ENCODE data around the gene CD83.

CD83 gene

DNA sequence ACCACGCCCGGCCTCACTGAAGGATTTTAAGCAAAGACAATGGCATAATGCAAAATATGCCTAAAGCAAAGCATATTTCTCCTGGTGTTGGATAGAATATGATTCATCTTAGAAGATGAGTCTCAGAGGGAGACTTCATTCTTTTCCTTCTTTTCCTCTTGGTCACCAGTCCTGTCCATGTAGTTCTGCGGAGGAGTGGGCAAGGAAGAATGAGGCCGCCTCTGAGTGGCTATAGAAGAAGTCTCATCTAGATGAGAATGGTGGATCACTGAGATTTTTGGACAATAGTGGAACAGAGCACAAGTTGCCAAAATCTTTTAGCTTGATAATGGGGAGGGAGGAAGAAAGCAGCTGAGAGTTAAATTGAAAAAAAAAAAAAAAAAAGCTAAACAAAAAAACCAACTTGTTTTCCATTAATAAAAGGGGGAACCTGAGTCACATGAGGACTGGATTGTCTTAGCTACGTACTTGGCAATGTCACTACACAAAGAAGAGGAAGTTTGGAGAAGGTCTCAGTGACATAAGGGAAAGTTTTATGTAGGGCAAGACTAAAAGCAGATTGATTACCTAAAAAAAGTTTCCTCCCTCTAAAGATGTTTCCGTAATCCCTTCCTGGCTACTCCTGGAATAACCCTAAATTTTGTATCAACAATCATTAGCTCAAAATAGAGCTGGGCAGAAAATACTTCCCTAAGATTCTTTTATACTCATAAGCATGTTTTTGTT, 6.0 kb downstream of the CD83 start:
- DNase-seq (ENCODE audit: low spot score) = no peak
- no peak for FAIRE-seq

DNA sequence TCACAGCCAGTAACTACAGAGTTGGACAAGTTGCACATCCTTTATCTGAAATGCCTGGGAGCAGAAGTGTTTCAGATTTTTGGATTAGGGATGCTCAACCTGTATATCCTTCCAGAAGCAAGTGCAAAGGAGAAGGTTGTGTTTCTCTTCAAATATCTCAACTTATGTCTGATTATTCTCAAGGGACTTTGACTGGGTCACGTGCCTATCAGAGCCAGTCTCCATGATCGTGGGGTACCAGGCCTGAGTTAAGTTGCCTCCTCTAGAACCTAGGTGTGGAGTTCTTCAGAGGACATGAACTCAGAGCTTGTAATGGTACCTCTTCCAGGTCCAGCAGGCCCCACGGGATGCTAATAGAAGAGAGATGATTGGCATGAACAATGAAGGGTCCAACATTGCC, 7.8 kb downstream of the CD83 start:
- DNase-seq (ENCODE audit: low spot score) (no peak), FAIRE-seq (no peak)

DNA sequence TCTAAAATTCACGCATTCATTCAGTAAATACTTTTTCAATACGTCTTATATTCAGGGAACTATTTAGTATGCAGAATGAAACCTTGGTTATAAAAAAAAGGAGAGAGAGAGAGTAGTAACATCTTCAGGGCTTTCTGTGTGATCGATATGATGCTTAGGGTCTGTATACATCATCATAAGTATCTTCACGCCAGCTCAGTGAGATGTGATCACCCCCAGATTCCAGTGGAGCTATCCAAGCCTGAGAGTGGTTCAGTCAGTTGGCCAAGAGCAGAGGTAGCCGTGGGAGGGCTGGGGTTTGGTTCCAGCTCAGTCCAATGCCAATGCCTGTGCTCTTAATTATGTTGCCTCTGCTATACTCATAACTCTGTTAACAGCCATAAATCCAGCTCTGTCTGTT, 8.6 kb downstream of the CD83 start:
- FAIRE-seq = no peak
- no peak for DNase-seq (ENCODE audit: low spot score)

DNA sequence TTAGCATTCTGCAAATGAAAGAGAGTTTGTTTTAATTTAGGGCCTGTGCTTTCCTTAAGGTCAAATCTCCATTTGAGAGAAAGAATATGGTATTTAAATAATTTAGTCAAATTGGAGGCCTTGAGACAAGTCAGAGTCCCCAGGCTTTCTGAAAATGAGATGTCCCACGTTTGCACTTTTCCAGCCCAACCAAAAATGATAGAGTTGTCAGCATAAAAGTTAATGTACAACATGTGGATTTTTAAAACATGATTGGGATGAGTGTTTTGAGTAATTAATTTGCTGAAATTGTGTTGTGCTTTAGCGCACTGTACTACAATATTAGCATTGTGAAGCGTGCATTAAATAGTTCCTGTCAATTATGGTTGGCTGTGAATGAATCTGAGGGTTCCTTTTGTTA, 10.0 kb downstream of the CD83 start:
- no peak for FAIRE-seq
- no peak for DNase-seq (ENCODE audit: low spot score)

DNA sequence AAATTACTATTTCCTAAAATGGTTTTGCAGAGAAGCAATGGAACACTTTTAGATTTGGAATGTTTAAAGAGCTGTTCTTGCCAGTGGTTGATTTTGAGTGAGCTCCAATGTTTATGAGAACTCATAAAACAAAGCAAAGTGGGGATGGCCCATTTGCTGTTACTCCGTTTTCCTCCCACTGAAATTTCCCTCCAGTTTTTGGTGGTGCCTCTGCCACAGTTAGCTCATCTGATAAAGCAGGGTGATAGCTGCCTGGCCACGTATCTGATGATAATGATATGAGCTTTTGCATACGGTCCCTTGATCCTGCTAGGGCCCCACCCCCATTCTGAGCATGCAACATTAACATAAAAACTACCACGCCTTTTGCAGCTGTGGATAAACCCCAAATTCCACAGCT, 10.4 kb downstream of the CD83 start:
- DNase-seq (ENCODE audit: low spot score) = no peak
- FAIRE-seq = no peak

DNA sequence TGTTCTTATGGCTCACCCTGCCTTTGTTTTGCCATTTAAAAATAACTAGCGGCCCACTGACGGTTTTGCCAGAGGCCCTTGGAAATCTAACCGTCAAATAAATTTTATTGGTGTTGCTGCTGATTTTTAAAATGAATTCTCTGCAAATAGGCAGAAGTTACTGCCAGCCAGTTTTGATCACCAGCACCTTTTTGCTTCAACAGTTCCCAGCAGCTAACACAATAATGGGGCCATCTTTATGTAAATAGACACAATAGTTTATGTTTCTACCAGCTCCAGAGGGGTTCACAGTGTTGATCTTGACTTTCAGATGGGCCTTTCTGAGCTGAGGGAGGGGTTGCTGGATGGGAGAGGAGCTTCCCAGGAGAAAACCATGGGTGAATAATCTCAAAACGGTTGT, 11.2 kb downstream of the CD83 start:
- FAIRE-seq (no peak), DNase-seq (ENCODE audit: low spot score) (no peak)

DNA sequence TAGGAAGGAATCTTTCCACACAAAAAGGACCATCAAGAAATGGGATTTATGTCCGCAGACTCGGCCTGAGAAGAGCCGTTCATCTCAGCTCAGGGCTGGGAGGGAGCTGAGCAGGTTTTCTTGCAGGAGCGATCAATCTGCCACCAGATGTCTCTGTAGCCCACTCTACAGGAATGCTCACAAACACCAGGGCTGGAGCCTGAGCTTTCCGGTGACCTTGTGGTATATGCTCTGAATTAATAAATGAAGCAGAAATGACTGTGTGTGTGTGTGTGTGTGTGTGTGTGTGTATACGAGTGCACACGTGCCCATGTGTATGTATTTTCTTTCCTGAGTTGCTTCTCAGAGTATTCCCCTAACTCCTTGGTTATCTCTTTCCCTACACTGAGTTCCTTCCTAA, 12.0 kb downstream of the CD83 start:
- peak; percentile 26 for DNase-seq (ENCODE audit: low spot score)
- no peak for FAIRE-seq

DNA sequence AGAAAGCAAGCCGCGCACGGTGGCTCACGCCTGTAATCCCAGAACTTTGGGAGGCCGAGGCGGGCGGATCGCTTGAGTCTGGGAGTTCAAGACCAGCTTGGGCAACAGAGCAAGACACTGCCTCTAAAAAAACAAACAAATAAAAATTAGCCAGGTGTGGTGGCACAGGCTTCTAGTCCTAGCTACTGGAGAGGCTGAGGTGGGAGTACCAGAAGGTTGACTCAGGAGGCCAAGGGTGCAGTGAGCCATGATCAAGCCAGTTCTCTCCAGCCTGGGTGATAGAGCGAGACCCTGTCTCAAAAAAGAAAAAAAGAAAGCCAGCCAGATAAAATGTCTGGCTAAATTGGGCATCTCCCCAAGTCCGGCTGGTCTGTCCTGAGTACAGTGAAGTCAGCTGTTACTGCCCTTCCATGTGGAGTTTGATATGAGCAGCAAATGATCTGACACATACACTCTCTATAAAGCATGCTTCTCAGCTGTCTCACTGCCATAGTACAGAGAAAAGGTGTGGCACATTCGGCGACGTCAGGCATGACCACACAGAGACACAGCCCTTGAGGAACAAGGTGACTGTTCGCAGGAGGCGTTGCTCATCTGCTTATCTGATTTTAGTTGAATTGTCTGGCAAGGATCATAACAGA, 13.0 kb downstream of the CD83 start:
- FAIRE-seq (no peak), DNase-seq (ENCODE audit: low spot score) (peak; percentile 11)

DNA sequence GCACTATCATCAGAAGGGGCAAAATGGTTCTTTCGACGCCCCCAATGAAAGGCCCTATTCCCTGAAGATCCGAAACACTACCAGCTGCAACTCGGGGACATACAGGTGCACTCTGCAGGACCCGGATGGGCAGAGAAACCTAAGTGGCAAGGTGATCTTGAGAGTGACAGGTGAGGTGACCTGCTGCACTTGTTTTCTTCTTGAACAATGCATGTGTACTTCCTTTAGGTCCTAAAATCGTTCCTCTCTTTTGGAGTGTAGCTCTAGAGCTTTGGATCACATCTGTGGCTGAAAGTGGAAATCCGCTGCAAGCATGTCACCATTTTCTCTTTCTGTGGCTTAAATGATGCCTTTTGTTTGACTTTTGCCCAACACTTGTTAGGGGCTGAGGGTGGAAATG, 14.0 kb downstream of the CD83 start:
- DNase-seq (ENCODE audit: low spot score) (no peak), FAIRE-seq (no peak)

DNA sequence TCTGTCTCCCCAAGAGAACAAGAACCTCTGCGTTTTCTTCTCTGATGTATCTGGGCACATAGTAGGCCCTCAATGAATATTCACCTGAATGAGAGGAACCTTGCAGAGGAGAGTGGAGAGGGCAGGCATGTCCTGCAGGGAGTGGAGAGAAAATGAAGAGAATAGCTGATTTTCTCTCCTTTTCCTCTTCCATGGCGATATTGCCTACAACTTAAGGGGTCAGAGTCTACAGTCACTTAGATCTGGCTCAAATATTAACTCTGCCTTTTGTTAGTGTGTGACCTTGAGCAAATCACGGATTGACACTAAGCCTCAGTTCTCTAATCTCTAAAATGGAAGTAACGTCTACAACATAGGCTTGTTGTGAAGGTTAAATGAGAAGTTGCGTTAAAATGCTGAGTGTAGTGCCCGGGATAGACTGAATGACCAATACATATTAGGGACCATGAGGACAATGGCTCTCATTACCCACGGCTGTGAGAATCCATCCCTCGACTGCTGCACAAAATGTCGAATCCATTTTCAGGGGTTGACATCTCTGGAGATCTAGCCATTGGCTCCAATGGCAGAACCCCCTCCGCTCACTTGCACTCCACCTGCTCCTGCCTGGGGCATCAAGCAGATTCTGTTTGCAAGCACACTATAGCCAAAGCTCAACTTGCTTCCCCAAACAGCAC, 14.8 kb downstream of the CD83 start:
- no peak for FAIRE-seq
- DNase-seq (ENCODE audit: low spot score) = no peak

DNA sequence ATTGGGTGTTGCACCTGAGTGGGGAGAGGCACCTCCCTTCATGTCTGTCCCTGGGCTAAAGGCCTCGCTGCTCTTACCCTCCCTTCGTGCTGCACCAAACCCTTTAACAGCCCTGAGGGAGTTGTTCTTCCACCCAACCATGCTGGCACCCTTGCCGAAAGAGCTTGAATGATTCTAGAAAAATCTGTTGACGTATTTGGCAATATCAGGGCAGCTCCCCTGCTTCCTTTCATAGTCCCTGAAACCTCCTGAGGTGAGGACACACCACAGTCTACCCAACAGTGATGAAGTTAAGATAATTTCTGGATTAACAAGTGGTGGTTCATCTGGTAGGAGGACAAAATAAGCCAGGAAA, 15.3 kb downstream of the CD83 start:
- FAIRE-seq = no peak
- no peak for DNase-seq (ENCODE audit: low spot score)

DNA sequence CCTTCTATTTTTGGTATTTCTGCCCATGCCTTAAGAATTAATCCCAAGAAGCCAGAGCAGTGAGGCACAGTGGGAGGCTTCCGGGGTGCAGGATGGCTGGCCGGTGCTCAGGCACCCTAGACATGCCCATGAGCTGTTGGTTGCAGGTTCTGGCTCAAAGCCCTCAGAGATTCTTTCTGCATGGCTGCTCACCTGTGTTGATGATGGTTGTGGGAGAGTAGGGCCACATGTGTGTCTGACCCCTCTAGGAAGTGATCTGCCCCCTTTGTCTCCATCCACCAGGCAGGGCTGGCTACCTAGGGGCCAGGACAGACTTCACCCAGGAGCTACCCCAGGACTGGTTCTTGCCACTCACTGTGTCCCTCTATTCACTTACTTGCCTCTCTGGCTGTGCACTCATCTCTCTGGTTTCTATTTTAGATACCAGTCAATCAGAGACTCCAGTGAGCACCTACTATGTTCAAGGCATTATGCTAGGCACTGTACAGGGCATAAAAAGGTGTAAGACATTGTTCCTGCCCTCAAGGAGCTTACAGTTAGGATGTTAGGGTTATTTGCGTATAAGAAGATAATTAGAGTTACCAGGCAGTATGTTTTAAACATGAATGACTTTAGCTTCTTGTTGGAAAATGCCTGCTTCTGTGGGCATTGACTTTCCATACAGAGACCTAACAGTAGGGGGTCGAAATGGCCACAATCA, 16.8 kb downstream of the CD83 start:
- peak; percentile 77 for FAIRE-seq

DNA sequence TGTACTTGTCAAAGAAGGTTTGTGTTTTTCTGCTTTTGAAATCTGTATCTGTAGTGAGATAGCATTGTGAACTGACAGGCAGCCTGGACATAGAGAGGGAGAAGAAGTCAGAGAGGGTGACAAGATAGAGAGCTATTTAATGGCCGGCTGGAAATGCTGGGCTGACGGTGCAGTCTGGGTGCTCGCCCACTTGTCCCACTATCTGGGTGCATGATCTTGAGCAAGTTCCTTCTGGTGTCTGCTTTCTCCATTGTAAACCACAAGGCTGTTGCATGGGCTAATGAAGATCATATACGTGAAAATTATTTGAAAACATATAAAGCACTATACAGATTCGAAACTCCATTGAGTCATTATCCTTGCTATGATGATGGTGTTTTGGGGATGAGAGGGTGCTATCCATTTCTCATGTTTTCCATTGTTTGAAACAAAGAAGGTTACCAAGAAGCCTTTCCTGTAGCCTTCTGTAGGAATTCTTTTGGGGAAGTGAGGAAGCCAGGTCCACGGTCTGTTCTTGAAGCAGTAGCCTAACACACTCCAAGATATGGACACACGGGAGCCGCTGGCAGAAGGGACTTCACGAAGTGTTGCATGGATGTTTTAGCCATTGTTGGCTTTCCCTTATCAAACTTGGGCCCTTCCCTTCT, 18.4 kb downstream of the CD83 start:
- DNase-seq (ENCODE audit: low spot score) = no peak

More for the DNA sequence above, 16.8 kb downstream of the CD83 start:
- DNase-seq (ENCODE audit: low spot score) = peak; percentile 71

DNA sequence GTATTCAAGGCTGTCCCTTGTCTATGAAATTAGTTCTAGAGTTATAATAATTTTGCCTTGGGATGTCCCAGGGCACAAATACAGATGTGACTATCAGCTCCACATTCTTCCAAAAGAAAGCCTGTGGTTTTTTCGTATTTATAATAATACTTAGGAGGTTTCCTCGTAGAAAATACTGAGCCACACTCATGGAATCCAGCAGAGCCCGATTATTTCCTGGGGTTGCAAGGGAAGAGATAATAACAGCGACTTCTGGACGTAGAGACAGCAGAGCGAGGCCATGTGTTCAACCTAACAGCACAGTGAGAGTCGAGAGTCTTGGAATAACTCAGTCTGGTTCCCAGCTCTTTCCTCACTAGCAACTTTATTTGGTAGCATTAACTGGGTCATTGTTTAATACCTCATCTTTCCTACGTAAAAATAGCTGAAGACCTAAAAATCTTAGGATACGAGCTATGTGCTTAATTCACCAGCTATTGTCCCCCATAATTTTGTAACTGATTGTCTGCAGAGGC, 21.2 kb downstream of the CD83 start:
- FAIRE-seq = no peak
- DNase-seq (ENCODE audit: low spot score) = no peak

More for the DNA sequence above, 18.4 kb downstream of the CD83 start:
- no peak for FAIRE-seq

DNA sequence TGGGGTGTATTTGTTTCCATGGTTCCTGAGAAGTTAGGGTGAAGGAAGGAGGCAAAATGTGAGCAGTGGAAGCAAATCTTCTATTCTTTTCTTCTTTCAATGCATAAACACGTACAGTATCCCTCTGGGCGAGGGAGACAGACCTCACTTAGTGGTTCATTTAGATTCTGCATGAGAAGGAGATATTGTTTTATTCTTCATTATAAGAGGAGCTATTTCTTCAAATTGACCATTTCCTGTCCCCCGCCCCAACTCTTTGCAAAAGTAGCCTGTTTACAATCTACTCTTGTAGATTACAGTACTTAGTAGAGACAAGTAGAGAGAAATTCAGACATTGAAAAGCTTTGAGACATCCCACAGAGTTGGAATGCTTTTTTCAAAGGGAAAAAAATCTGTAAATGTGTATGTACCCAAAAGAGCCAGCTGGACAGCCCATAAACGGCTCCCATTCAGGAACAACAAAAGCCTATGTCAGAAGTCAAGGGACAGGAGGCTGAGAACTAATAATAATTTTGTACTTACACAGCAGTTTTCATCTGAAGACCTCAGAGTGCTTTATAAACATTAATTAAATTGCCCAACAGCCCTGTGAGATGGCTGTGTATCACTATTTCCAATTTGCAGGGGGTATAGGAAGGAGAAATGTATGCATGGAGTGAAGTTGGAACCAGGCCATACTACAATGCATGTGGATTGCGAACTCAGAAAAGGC, 23.9 kb downstream of the CD83 start:
- no peak for FAIRE-seq
- DNase-seq (ENCODE audit: low spot score) = no peak

DNA sequence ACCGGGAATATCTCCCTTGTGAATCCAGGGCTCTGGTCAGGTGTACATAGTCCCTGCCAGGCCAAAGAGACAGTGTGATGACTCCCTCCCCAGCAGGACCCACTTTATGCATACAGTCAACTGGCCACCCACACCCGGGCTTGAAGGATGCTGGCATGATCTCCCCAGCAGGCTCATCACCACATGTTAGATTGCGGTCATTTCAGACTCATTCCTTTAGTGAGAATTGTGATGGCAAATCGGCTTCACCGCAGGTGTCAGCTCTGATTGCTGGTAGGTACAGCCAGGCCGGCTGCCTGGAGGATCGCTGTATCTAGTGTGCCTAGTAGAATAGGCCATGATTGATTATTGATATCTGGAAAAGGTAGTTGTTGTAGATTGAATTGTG, 24.5 kb downstream of the CD83 start:
- FAIRE-seq (no peak), DNase-seq (ENCODE audit: low spot score) (no peak)

DNA sequence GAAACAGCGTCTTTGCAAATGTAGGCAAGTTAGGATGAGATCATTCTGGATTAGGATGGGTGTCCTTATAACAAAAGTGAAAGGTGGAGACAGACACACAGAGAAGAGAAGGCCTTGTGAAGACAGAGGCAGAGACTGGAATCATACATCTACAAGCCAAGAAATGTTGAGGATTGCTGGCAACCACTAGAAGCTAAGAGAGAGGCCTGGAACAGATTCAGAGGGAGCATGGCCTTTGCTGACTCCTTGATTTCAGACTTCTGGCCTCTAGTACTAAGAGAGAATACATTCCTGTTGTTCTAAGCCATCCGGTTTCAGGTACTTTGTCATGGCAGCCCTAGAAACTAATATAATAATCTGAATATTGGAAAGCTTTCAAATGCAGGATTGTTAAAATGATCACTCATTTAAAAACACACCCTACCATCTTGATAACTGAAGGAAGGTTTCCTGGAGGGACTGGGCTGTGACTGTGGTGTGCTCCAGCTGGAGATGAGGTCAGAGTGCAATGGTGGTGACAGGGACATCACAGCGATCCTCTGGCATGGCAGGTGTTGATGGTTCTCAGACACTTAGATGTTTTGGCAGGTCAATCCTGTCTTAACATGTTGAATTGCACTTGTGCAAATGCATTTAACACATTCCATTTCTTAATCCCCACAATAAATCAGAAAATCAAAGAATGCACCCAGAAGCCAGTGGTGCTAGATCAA, 25.1 kb downstream of the CD83 start:
- DNase-seq (ENCODE audit: low spot score) (no peak), FAIRE-seq (no peak)

DNA sequence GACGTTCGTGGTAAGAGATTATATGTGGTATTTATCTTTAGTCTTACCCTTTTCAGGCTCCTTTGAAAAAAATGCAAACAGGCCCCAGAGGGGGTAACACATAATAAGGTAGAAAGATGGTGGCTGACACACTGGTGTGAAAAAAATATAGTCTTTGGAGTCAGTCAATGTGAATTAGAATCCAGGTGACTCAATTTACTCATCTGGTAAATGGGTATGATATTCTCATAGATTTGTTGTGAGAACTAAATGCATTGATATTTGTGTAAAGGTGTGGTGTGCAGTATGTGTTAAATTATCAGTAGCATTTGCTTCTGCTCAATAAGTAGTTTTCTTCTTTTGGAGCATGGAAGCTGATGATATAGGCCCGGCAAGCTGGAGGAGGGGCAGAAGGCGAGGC, 25.7 kb downstream of the CD83 start:
- no peak for FAIRE-seq
- no peak for DNase-seq (ENCODE audit: low spot score)

DNA sequence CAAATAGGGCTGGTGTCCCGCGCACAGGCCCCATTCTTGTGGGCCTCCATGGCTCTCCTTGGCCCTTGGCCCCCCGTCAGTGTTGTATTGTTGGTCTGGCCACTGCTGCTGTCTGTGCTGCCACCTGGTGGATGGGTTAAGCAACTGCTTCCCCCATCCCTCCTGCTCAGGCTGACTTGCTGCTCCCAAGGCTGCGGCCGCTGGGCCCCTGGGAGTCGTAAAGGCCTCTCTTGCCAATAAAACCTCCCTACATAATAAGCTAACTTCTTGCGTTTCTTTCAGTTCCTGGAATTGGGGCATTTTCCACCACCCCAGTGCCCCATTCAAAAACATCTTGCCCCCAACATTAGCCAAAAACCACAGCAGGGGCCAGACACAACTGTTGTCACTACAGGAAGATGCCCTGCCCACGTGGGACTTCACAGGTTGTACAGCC, 27.1 kb downstream of the CD83 start:
- FAIRE-seq (no peak), DNase-seq (ENCODE audit: low spot score) (peak; percentile 44)

DNA sequence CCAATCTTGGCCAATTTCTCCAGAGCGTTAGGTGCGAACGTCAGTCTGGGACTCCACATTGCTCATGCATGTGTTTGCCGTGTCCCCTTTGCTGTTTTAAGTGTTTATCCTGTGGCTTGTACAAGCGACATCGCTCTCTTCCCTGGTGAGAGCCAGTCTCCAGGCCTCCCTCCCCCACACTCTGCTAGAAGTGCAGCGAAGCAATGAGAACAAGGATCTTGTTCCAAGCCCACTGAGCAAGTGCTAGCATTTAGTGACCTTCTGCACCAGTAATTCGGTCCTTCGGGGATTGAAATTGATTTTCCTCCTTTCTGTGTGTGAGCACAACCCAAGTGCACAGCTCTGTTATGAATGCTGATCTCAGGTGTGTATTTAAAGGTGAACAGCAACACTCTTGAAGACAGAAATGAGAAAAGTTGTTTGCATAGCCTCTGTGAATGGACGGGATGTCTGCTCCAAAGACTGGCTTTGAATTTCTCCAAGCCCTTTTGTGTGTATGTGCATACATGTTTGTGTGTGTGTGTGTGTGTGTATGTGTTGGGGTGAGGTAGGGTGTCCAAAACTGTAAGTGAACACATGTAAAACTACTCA, 29.0 kb downstream of the CD83 start:
- DNase-seq (ENCODE audit: low spot score) (no peak), FAIRE-seq (no peak)
